ENCODE data around the gene DUOXA2.
A peak's percentile ranks its signal among the peaks of the same experiment; 100 is the strongest.

Gene DUOXA2

DNA sequence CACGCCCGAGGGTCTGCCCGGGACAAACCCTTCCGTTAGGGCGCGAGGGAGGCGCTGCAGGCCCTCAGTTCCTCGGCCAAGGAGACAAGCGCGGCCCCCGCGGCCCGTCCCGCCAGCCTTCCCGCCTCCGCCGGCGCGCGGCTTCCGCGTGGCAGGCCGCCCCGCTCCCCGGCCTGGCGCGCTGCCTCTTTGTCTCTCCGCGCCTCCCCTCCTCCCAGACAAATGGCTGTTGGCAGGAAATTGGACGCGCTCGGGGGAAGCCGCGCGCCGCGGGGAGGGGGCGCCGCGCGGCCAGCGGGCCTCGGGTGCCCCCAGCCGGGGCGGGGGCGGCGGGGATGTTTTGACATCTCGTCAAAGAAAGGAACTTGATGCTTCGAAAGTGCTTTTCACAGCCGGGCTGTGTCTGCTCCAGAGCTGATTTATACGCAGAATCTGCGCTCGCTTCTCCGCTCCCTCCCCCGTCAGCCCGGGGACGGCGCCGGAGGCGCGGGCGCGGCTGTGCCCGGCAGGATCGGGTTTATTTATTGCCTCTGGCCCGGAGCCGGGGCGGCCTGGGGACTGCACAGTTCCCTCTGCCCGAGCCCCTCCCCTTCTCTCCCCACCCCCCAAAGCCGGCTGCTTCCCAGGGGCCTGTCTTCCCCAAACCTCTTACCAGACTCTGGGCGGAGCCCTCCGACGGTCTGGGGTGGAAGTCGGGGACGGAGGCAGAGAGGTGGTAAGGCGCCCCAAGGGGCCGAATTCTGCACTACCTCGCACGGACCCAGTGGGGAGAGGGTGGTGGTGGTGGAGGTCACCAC, 52.9 kb downstream of the DUOXA2 start:
- TF ChIP-seq, protein P1, sequence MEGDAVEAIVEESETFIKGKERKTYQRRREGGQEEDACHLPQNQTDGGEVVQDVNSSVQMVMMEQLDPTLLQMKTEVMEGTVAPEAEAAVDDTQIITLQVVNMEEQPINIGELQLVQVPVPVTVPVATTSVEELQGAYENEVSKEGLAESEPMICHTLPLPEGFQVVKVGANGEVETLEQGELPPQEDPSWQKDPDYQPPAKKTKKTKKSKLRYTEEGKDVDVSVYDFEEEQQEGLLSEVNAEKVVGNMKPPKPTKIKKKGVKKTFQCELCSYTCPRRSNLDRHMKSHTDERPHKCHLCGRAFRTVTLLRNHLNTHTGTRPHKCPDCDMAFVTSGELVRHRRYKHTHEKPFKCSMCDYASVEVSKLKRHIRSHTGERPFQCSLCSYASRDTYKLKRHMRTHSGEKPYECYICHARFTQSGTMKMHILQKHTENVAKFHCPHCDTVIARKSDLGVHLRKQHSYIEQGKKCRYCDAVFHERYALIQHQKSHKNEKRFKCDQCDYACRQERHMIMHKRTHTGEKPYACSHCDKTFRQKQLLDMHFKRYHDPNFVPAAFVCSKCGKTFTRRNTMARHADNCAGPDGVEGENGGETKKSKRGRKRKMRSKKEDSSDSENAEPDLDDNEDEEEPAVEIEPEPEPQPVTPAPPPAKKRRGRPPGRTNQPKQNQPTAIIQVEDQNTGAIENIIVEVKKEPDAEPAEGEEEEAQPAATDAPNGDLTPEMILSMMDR (IDR thresholded peaks at IDR 0.05; ENCODE audit: borderline replicate concordance, insufficient read depth, low read depth, low read length): peak; percentile 84
- H3K4me3 ChIP-seq (ENCODE audit: low read depth, low read length): peak overlapping the region; percentile 66

DNA sequence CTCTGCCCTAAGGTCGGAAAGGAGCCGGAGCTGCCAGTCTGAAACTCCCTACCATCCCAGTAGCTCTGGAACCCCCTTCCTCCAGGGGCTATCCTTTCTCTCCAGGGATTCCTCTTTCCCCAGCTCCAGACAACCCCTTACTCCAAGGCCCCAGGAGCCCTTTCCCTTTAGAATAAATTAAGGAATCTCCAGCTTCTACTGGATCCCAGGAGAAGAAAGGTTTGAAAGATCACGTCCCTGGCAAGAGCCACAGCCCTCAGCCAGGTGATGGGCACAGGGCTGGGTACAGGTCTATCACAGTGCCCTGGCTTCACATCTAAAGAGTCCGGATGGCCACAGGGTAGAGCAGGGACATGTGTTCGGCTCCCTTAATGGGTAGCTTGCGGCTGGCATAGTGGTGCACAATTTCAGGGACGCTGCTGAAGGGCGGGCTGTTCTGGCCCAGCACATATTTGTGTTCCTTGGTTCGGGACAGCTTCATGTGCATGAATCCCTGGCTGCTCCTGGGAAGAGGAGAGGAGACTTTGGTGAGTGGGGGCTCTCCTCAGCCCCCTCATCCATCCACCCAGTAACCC, 53.6 kb downstream of the DUOXA2 start:
- TF ChIP-seq, protein P1 (IDR thresholded peaks at IDR 0.05; ENCODE audit: borderline replicate concordance, insufficient read depth, low read depth, low read length): no peak
- H3K4me3 ChIP-seq (ENCODE audit: low read depth, low read length): no peak overlapping the region
